ENCODE measurements around the gene POR.
"Not testable (repeated sequence)": the region's sequence is repeated elsewhere in the genome, so short reads cannot be mapped to it uniquely, and the experiment has no call there.

The POR gene

GRCh38 chr7:75889223-75889825 is 25.6 kb upstream of the POR start:
- H3K9me3 ChIP-seq (replicated peaks; ENCODE audit: insufficient read depth, low read length) = no peaks in the 10 kb centered on the region
- H4K20me1 ChIP-seq (ENCODE audit: insufficient read depth, low read length) = no peaks in the 10 kb centered on the region
- no peaks in the 10 kb centered on the region for H3K4me1 ChIP-seq (ENCODE audit: low read length)
- H3K79me2 ChIP-seq (ENCODE audit: low read length) = no peaks in the 10 kb centered on the region; the same call in 1 of the 2 replicates
- H3K27ac ChIP-seq (ENCODE audit: low read length) = no peak overlapping the region
- DNase-seq = no peak
- H2AFZ ChIP-seq (ENCODE audit: low read length) = no peak overlapping the region
- H3K27me3 ChIP-seq (replicated peaks; ENCODE audit: insufficient read depth, low read length) = no peaks in the 10 kb centered on the region
- no peak overlapping the region for H3K9ac ChIP-seq (ENCODE audit: low read length)
- H3K36me3 ChIP-seq (replicated peaks; ENCODE audit: insufficient read depth, low read length) = no peaks in the 10 kb centered on the region
- H3F3A ChIP-seq (ENCODE audit: insufficient read depth, low read length) = no peaks in the 10 kb centered on the region
- H3K4me3 ChIP-seq (ENCODE audit: low read length) = no peak overlapping the region
- H3K4me2 ChIP-seq (ENCODE audit: low read depth, low read length) = no peak overlapping the region
- TF ChIP-seq EZH2 (optimal IDR thresholded peaks at IDR 0.05; ENCODE audit: low read depth, low read length) (no peak), EZH2phosphoT487 (IDR thresholded peaks at IDR 0.05; ENCODE audit: low read length) (no peak)
- no peaks in the 10 kb centered on the region for H3K9me2 ChIP-seq (replicated peaks; ENCODE audit: insufficient read depth, low read length)

GRCh38 chr7:75889826-75890225 is 25.1 kb upstream of the POR start:
- Histone ChIP-seq H3K27me3 (replicated peaks; ENCODE audit: insufficient read depth, low read length) (no peaks in the 10 kb centered on the region), H3K4me2 (ENCODE audit: low read depth, low read length) (no peak overlapping the region), H3K4me3 (ENCODE audit: low read length) (no peak overlapping the region), H3K79me2 (ENCODE audit: low read length) (no peaks in the 10 kb centered on the region; the same call in 1 of the 2 replicates), H3K36me3 (replicated peaks; ENCODE audit: insufficient read depth, low read length) (no peaks in the 10 kb centered on the region), H4K20me1 (ENCODE audit: insufficient read depth, low read length) (no peaks in the 10 kb centered on the region), H3K27ac (ENCODE audit: low read length) (no peak overlapping the region), H2AFZ (ENCODE audit: low read length) (no peak overlapping the region), H3F3A (ENCODE audit: insufficient read depth, low read length) (no peaks in the 10 kb centered on the region), H3K9me2 (replicated peaks; ENCODE audit: insufficient read depth, low read length) (no peaks in the 10 kb centered on the region), H3K9ac (ENCODE audit: low read length) (no peak overlapping the region), H3K9me3 (replicated peaks; ENCODE audit: insufficient read depth, low read length) (no peaks in the 10 kb centered on the region), H3K4me1 (ENCODE audit: low read length) (no peaks in the 10 kb centered on the region)
- no peak for DNase-seq
- TF ChIP-seq EZH2phosphoT487 (IDR thresholded peaks at IDR 0.05; ENCODE audit: low read length) (no peak), CTCF (IDR thresholded peaks at IDR 0.05; ENCODE audit: low read length) (no peak), EZH2 (optimal IDR thresholded peaks at IDR 0.05; ENCODE audit: low read depth, low read length) (no peak)

- not testable (repeated sequence) for H3K9me3 ChIP-seq (replicated peaks; ENCODE audit: insufficient read depth, low read length); H3K4me1 ChIP-seq (ENCODE audit: low read length); H3F3A ChIP-seq (ENCODE audit: insufficient read depth, low read length); H3K27ac ChIP-seq (ENCODE audit: low read length); H3K27me3 ChIP-seq (replicated peaks; ENCODE audit: insufficient read depth, low read length); H3K79me2 ChIP-seq (ENCODE audit: low read length); DNase-seq; H3K9me2 ChIP-seq (replicated peaks; ENCODE audit: insufficient read depth, low read length); H3K36me3 ChIP-seq (replicated peaks; ENCODE audit: insufficient read depth, low read length); H2AFZ ChIP-seq (ENCODE audit: low read length); H3K9ac ChIP-seq (ENCODE audit: low read length); H4K20me1 ChIP-seq (ENCODE audit: insufficient read depth, low read length); H3K4me3 ChIP-seq (ENCODE audit: low read length); H3K4me2 ChIP-seq (ENCODE audit: low read depth, low read length)
These were observed 23.7 kb upstream of the POR start for GRCh38 chr7:75891237-75891636.

GRCh38 chr7:75891815-75892411 is 23.0 kb upstream of the POR start:
- H4K20me1 ChIP-seq (ENCODE audit: insufficient read depth, low read length) = no peaks in the 10 kb centered on the region
- no peak overlapping the region for H3K27ac ChIP-seq (ENCODE audit: low read length)
- no peaks in the 10 kb centered on the region for H3K79me2 ChIP-seq (ENCODE audit: low read length)
- no peak for DNase-seq
- no peak overlapping the region for H3K4me2 ChIP-seq (ENCODE audit: low read depth, low read length)
- H3K27me3 ChIP-seq (replicated peaks; ENCODE audit: insufficient read depth, low read length) = no peaks in the 10 kb centered on the region
- H3K9me2 ChIP-seq (replicated peaks; ENCODE audit: insufficient read depth, low read length) = no peaks in the 10 kb centered on the region
- no peak overlapping the region for H2AFZ ChIP-seq (ENCODE audit: low read length)
- TF ChIP-seq EZH2phosphoT487 (IDR thresholded peaks at IDR 0.05; ENCODE audit: low read length) = no peak
- TF ChIP-seq EZH2 (optimal IDR thresholded peaks at IDR 0.05; ENCODE audit: low read depth, low read length) = no peak
- TF ChIP-seq CTCF (IDR thresholded peaks at IDR 0.05; ENCODE audit: low read length) = no peak
- no peaks in the 10 kb centered on the region for H3F3A ChIP-seq (ENCODE audit: insufficient read depth, low read length)
- H3K4me3 ChIP-seq (ENCODE audit: low read length) = no peak overlapping the region
- H3K9ac ChIP-seq (ENCODE audit: low read length) = no peak overlapping the region
- H3K9me3 ChIP-seq (replicated peaks; ENCODE audit: insufficient read depth, low read length) = no peaks in the 10 kb centered on the region
- H3K36me3 ChIP-seq (replicated peaks; ENCODE audit: insufficient read depth, low read length) = no peaks in the 10 kb centered on the region
- H3K4me1 ChIP-seq (ENCODE audit: low read length) = no peaks in the 10 kb centered on the region
